HCT116 (cell line): ENCODE measurements around the gene VCAM1. TPM values are rescaled to one million over a fixed set of nuclear protein-coding genes. Genes with fewer than 3 reads are reported as not detected.

Source experiments
- ATAC-seq: fragments of 200-7000 bp; cut with Tn5 transposase; 2 replicates; pipeline ENCODE4 v1.9.1; 2020; ENCODE audit warnings: mild to moderate bottlenecking, moderate library complexity
- BruUV-seq: library from RNA; stranded (reverse); fragments of 400-500 nt; replicated peaks from 2 replicates; lab custom pipeline; 2021; lab: Mats Ljungman, UMichigan
- CTCF ChIA-PET: fragments of 300-600 bp; sonication (Branson Sonifier 250); formaldehyde crosslinking; loops from one replicate; lab custom pipeline; 2021; ENCODE audit warnings: antibody characterized with exemption; lab: Charles Lee
- POLR2A ChIA-PET: fragments of 300-600, 350-600 bp; sonication (Branson Sonifier 250); formaldehyde crosslinking; loops from one replicate; lab custom pipeline; 2021; ENCODE audit warnings: antibody characterized with exemption; lab: Charles Lee
- RAD21 ChIA-PET, 2 experiments: fragments of 300-600 bp; sonication (Branson Sonifier 250); formaldehyde crosslinking; loops; one replicate each; lab custom pipeline; 2023; ENCODE audit warnings: low total read pairs in 2 of 2; ENCODE audit not compliant: uncharacterized antibody in 2 of 2, unreplicated experiment in 2 of 2, low non-redundant PET in 1 of 2; lab: Charles Lee
- DNase-seq: peaks from one replicate; pipeline ENCODE4 v3.0.0-alpha.2; 2010; ENCODE audit warnings: low read depth, low spot score
- H2AFZ ChIP-seq: fragments of 200-600 bp; shearing (Covaris generic), sonication (generic); 2 replicates; pipeline ENCODE4 v1.6.1; 2017; ENCODE audit warnings: low read depth, mixed run types, mixed read lengths, antibody characterized with exemption, low read length; ENCODE audit not compliant: poor library complexity, severe bottlenecking
- H3K27ac ChIP-seq: 2 replicates; pipeline ENCODE4 v1.5.1; 2012; ENCODE audit warnings: low read depth, low read length
- H3K27me3 ChIP-seq: fragments of 200-600 bp; sonication (generic); 2 replicates; pipeline ENCODE4 v1.6.1; 2016; ENCODE audit warnings: mixed run types, low read length, mixed read lengths; ENCODE audit not compliant: insufficient read depth
- H3K36me3 ChIP-seq, 2 experiments: fragments of 200-500 bp in 1 of 2; fragments of 200-600 bp in 1 of 2; sonication (Bioruptor generic) in 1 of 2; sonication (generic) in 1 of 2; 2 replicates each; pipeline versions ENCODE4 v1.5.1 to v1.6.1; 2014 to 2016; ENCODE audit warnings: low read length in 2 of 2, inconsistent platforms in 1 of 2, mixed read lengths in 1 of 2, mixed run types in 1 of 2; ENCODE audit not compliant: insufficient read depth in 2 of 2, control insufficient read depth in 1 of 2
- H3K4me1 ChIP-seq, 2 experiments: fragments of 200-600 bp in 1 of 2; sonication (generic) in 1 of 2; 2 replicates each; pipeline versions ENCODE4 v1.5.1 to v1.6.1; 2012 to 2017; ENCODE audit warnings: low read length in 2 of 2, inconsistent platforms in 1 of 2, mild to moderate bottlenecking in 1 of 2, mixed read lengths in 1 of 2, mixed run types in 1 of 2, moderate library complexity in 1 of 2; ENCODE audit not compliant: insufficient read depth in 2 of 2, control insufficient read depth in 1 of 2
- H3K4me2 ChIP-seq: fragments of 200-600 bp; sonication (generic); 2 replicates; pipeline ENCODE4 v1.6.1; 2017; ENCODE audit warnings: mixed run types, low read length, mixed read lengths
- H3K4me3 ChIP-seq, 2 experiments: fragments of 200-600 bp in 1 of 2; sonication (generic) in 1 of 2; replicated peaks in 1 of 2; 2 replicates each; pipeline ENCODE4 v1.5.1; 2011 to 2016; ENCODE audit warnings: low read length in 2 of 2, control low read depth in 1 of 2, low read depth in 1 of 2, mild to moderate bottlenecking in 1 of 2, mixed read lengths in 1 of 2, mixed run types in 1 of 2
- H3K79me2 ChIP-seq: fragments of 200-600 bp; sonication (generic); 2 replicates; pipeline ENCODE4 v1.6.1; 2017; ENCODE audit warnings: mild to moderate bottlenecking, mixed run types, low read length, moderate library complexity, mixed read lengths; ENCODE audit not compliant: insufficient read depth
- H3K9ac ChIP-seq: fragments of 200-600 bp; sonication (generic); 2 replicates; pipeline ENCODE4 v1.6.1; 2016; ENCODE audit warnings: low read length, mixed read lengths
- H3K9me2 ChIP-seq: fragments of 200-600 bp; sonication (generic), shearing (Covaris generic); 2 replicates; pipeline ENCODE4 v1.6.1; 2017; ENCODE audit warnings: mixed run types, mild to moderate bottlenecking, moderate library complexity; ENCODE audit not compliant: insufficient read depth
- H3K9me3 ChIP-seq, 2 experiments: fragments of 200-500 bp in 1 of 2; fragments of 200-600 bp in 1 of 2; sonication (Bioruptor generic) in 1 of 2; sonication (generic) in 1 of 2; 2 replicates each; pipeline ENCODE4 v1.6.1; 2014 to 2017; ENCODE audit warnings: low read length in 2 of 2, mixed read lengths in 2 of 2, inconsistent platforms in 1 of 2, low read depth in 1 of 2, mild to moderate bottlenecking in 1 of 2, mixed run types in 1 of 2, moderate library complexity in 1 of 2; ENCODE audit not compliant: control insufficient read depth in 1 of 2, insufficient read depth in 1 of 2
- H4K20me1 ChIP-seq: fragments of 200-600 bp; sonication (generic), shearing (Covaris generic); 2 replicates; pipeline ENCODE4 v1.6.1; 2017; ENCODE audit warnings: mixed run types, mild to moderate bottlenecking, moderate library complexity; ENCODE audit not compliant: insufficient read depth
- CBX3 ChIP-seq: IDR thresholded peaks from 2 replicates; pipeline ENCODE4 v1.6.1; 2012; ENCODE audit warnings: low read depth
- CEBPB ChIP-seq: IDR thresholded peaks from 2 replicates; pipeline ENCODE4 v1.6.1; 2012; ENCODE audit warnings: low read depth
- EGR1 ChIP-seq: IDR thresholded peaks from 2 replicates; pipeline ENCODE4 v1.6.1; 2012; ENCODE audit warnings: low read depth
- EZH2 ChIP-seq: fragments of 200-600 bp; sonication (generic); IDR thresholded peaks from 2 replicates; pipeline ENCODE4 v1.6.1; 2017; ENCODE audit warnings: antibody characterized with exemption, mixed run types
- EZH2phosphoT487 ChIP-seq: fragments of 200-600 bp; IDR thresholded peaks from 2 replicates; pipeline ENCODE4 v1.6.1; 2018; ENCODE audit warnings: antibody characterized with exemption, borderline replicate concordance
- JUND ChIP-seq: IDR thresholded peaks from 2 replicates; pipeline ENCODE4 v1.6.1; 2012
- POLR2A ChIP-seq: IDR thresholded peaks from 2 replicates; pipeline ENCODE4 v1.7.0; 2011; ENCODE audit warnings: borderline replicate concordance; ENCODE audit not compliant: insufficient read depth, insufficient read length; ENCODE audit errors: extremely low read depth
- POLR2AphosphoS5 ChIP-seq: IDR thresholded peaks from 2 replicates; pipeline ENCODE4 v1.6.1; 2011; ENCODE audit warnings: mild to moderate bottlenecking, low read depth, low read length, moderate library complexity
- RAD21 ChIP-seq: IDR thresholded peaks from 2 replicates; pipeline ENCODE4 v1.6.1; 2012; ENCODE audit warnings: low read depth, mild to moderate bottlenecking
- SIN3A ChIP-seq: IDR thresholded peaks from 2 replicates; pipeline ENCODE4 v1.6.1; 2012; ENCODE audit warnings: low read depth
- SRF ChIP-seq: IDR thresholded peaks from 2 replicates; pipeline ENCODE4 v1.6.1; 2012; ENCODE audit warnings: low read depth
- TCF7L2 ChIP-seq: IDR thresholded peaks from 2 replicates; pipeline ENCODE4 v1.7.0; 2011; ENCODE audit warnings: borderline replicate concordance, inconsistent platforms; ENCODE audit not compliant: insufficient read depth, insufficient read length; ENCODE audit errors: extremely low read depth
- ZFX ChIP-seq: fragments of 450-650 bp; IDR thresholded peaks from 2 replicates; pipeline ENCODE4 v1.6.1; 2017
- intact Hi-C: fragments of 100-400 bp; cut with micrococcal nuclease; formaldehyde crosslinking; loops from 2 replicates; pipeline ENCODE4 v1.10.0; 2022
- total RNA-seq: library from RNA; stranded (reverse); gene quantifications from one replicate; pipeline ENCODE4 v1.2.1, GENCODE V29; 2021; ENCODE audit not compliant: unreplicated experiment
- TF ChIP-seq, protein P1 (sequence below): IDR thresholded peaks from 2 replicates; pipeline ENCODE4 v1.6.1; 2012
- TF ChIP-seq, protein P2 (sequence below), 3 experiments: fragments of 200-600 bp in 1 of 3; sonication (generic) in 1 of 3; IDR thresholded peaks in 2 of 3; conservative IDR thresholded peaks in 1 of 3; 2 replicates each; pipeline ENCODE4 v1.5.1; 2012 to 2017; ENCODE audit warnings: low read depth in 2 of 3, low read length in 2 of 3, antibody characterized with exemption in 1 of 3, borderline replicate concordance in 1 of 3, control low read depth in 1 of 3, mild to moderate bottlenecking in 1 of 3, mixed read lengths in 1 of 3, mixed run types in 1 of 3, moderate library complexity in 1 of 3; ENCODE audit not compliant: insufficient read depth in 1 of 3
- TF ChIP-seq, protein P3 (sequence below): IDR thresholded peaks from 2 replicates; pipeline ENCODE4 v1.6.1; 2011; ENCODE audit warnings: mild to moderate bottlenecking, low read length, moderate library complexity; ENCODE audit not compliant: insufficient replicate concordance; ENCODE audit errors: extremely low read depth
- TF ChIP-seq, protein P4 (sequence below): IDR thresholded peaks from 2 replicates; pipeline ENCODE4 v1.6.1; 2012
- TF ChIP-seq, protein P5 (sequence below): IDR thresholded peaks from 2 replicates; pipeline ENCODE4 v1.6.1; 2012; ENCODE audit warnings: low read depth

The VCAM1 gene
- total RNA-seq, 1 experiment from 2014 or later, result 0.17 TPM

DNA sequence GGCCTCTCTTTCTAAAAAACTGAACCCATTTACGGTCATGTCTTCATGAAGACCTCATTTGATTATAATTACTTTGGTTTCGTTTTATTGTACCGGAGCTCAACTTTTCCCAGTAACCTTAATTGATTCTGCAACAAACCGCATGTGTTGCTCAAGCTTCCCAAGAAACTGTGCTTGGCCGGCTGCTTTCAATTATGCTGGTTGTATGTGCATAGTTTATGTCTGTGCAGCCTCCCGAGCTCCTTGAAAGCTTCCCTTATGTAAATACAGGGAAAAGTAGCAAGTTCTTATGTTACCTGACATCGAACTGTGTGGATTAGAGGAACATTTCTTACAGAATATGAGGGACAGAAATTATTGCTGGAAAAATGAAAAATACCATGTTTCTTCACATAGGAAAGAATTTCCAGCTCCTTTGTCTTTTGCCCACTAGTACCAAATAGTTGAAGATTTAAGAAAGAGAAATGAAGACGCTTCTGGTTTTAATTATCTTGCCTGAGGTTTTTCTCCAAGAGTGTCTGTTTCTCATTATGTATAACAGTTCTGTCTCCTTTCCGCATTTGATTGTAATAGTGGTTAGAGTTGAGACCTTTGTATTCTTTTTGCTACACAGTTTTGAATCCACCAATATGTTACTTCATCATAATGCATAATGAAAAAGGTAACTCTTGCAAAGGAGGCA lies 2.1 kb downstream of the VCAM1 start:
- H3K27ac ChIP-seq, result no peak overlapping the region
- no peaks in the 10 kb centered on the region for H3K36me3 ChIP-seq
- ChIA-PET RAD21 (no interaction called here), CTCF (no interaction called here), POLR2A (no interaction called here)
- DNase-seq, result no peak
- no peak overlapping the region for H2AFZ ChIP-seq
- H3K4me3 ChIP-seq, result no peak overlapping the region
- BruUV-seq, result no TSS peak
- no peaks in the 10 kb centered on the region for H3K79me2 ChIP-seq
- no peaks in the 10 kb centered on the region for H3K27me3 ChIP-seq
- H3K9me3 ChIP-seq, result no peaks in the 10 kb centered on the region
- TF ChIP-seq, protein P1, sequence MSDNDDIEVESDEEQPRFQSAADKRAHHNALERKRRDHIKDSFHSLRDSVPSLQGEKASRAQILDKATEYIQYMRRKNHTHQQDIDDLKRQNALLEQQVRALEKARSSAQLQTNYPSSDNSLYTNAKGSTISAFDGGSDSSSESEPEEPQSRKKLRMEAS, result no peak
- TF ChIP-seq, protein P2, sequence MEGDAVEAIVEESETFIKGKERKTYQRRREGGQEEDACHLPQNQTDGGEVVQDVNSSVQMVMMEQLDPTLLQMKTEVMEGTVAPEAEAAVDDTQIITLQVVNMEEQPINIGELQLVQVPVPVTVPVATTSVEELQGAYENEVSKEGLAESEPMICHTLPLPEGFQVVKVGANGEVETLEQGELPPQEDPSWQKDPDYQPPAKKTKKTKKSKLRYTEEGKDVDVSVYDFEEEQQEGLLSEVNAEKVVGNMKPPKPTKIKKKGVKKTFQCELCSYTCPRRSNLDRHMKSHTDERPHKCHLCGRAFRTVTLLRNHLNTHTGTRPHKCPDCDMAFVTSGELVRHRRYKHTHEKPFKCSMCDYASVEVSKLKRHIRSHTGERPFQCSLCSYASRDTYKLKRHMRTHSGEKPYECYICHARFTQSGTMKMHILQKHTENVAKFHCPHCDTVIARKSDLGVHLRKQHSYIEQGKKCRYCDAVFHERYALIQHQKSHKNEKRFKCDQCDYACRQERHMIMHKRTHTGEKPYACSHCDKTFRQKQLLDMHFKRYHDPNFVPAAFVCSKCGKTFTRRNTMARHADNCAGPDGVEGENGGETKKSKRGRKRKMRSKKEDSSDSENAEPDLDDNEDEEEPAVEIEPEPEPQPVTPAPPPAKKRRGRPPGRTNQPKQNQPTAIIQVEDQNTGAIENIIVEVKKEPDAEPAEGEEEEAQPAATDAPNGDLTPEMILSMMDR (IDR thresholded peaks at IDR 0.05 in 2 of 3, conservative IDR thresholded peaks at IDR 0.05 in 1 of 3; ENCODE audit: borderline replicate concordance in 1 of 3, insufficient read depth in 1 of 3, low read depth in 2 of 3, low read length in 2 of 3), result no peak
- TF ChIP-seq CEBPB (no peak), ZFX (no peak), TCF7L2 (no peak), RAD21 (no peak), SIN3A (no peak), SRF (no peak), JUND (no peak), EGR1 (no peak), POLR2AphosphoS5 (no peak), EZH2 (no peak), EZH2phosphoT487 (no peak), POLR2A (no peak), CBX3 (no peak)
- TF ChIP-seq, protein P3, sequence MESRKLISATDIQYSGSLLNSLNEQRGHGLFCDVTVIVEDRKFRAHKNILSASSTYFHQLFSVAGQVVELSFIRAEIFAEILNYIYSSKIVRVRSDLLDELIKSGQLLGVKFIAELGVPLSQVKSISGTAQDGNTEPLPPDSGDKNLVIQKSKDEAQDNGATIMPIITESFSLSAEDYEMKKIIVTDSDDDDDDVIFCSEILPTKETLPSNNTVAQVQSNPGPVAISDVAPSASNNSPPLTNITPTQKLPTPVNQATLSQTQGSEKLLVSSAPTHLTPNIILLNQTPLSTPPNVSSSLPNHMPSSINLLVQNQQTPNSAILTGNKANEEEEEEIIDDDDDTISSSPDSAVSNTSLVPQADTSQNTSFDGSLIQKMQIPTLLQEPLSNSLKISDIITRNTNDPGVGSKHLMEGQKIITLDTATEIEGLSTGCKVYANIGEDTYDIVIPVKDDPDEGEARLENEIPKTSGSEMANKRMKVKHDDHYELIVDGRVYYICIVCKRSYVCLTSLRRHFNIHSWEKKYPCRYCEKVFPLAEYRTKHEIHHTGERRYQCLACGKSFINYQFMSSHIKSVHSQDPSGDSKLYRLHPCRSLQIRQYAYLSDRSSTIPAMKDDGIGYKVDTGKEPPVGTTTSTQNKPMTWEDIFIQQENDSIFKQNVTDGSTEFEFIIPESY, result no peak
- TF ChIP-seq, protein P4, sequence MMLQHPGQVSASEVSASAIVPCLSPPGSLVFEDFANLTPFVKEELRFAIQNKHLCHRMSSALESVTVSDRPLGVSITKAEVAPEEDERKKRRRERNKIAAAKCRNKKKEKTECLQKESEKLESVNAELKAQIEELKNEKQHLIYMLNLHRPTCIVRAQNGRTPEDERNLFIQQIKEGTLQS, result no peak
- TF ChIP-seq, protein P5, sequence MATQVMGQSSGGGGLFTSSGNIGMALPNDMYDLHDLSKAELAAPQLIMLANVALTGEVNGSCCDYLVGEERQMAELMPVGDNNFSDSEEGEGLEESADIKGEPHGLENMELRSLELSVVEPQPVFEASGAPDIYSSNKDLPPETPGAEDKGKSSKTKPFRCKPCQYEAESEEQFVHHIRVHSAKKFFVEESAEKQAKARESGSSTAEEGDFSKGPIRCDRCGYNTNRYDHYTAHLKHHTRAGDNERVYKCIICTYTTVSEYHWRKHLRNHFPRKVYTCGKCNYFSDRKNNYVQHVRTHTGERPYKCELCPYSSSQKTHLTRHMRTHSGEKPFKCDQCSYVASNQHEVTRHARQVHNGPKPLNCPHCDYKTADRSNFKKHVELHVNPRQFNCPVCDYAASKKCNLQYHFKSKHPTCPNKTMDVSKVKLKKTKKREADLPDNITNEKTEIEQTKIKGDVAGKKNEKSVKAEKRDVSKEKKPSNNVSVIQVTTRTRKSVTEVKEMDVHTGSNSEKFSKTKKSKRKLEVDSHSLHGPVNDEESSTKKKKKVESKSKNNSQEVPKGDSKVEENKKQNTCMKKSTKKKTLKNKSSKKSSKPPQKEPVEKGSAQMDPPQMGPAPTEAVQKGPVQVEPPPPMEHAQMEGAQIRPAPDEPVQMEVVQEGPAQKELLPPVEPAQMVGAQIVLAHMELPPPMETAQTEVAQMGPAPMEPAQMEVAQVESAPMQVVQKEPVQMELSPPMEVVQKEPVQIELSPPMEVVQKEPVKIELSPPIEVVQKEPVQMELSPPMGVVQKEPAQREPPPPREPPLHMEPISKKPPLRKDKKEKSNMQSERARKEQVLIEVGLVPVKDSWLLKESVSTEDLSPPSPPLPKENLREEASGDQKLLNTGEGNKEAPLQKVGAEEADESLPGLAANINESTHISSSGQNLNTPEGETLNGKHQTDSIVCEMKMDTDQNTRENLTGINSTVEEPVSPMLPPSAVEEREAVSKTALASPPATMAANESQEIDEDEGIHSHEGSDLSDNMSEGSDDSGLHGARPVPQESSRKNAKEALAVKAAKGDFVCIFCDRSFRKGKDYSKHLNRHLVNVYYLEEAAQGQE, result no peak
- H3K4me1 ChIP-seq, result no peaks in the 10 kb centered on the region
- H3K4me2 ChIP-seq, result no peak overlapping the region
- no peak overlapping the region for H3K9ac ChIP-seq
- H3K9me2 ChIP-seq, result no peaks in the 10 kb centered on the region
- H4K20me1 ChIP-seq, result no peaks in the 10 kb centered on the region
- intact Hi-C loops, result no loop called here
- no peak for ATAC-seq
